Measurements from ENCODE around the gene TENT4B. TPM values are rescaled to one million over a fixed set of nuclear protein-coding genes. Genes with fewer than 3 reads are reported as not detected.

The TENT4B gene
- 10.3 and 13.1 TPM in 2 replicates for total RNA-seq

DNA sequence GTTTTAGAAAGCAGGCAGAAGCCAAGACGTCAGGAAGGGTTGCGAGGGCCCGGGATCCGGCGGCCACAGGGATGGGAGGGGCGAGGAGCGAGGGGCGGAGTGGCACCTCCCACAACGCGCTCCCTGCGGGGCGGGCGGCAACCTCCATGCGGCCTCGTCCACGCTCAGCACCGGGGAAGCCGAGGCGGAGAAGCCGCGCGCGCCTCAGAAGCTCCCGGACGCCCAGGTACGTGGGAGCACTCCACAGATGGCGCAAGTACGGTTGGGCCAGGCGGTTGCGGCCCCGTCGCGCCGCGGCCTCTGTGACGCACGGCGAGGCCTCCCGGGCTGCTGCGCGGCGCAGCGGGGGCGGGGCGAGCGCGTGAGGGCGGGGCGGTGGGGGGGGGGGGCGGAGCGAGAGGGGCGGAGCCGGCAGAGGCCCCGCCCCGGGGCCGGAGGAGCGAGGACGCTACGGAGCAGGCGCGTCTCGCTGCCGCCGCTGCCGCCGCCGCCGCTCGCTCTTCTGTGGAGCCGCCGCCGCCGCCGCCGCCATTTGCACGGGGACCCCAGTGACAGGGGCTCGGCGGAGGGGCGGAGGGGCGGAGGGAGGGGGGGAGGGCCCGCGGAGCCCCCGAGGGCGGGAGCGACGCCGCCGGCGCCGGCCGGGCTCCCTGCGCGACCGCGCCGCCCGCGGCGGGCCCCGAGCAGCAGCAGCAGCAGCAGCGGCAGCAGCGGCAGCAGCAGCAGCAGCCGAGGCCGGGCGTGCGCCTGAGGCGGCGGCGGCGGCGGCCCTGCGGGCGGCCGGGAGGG is at the start of gene TENT4B:
TSS of gene TENT4B (plus strand) at position 500 of the 789 bp plus-strand sequence. CDS start 316 bp downstream, outside the sequence.

GRCh38 chr16:50266337-50267091 is 113.4 kb downstream of the TENT4B start, which contains the start of gene ADCY7:
Gene ADCY7 (plus strand): TSS chr16:50266551. CDS start chr16:50288180, 21,629 bp downstream.

Small RNA genes within 50 kb of the gene (small RNA-seq; reads per million reads assigned to genes)
- not detected for gene RF00156
- gene RPL10P14 = not detected

Other genes starting within 250 kb of the TENT4B start
- 34.0 and 40.1 TPM in 2 replicates for gene CNEP1R1, start 128.1 kb upstream of the TENT4B start, total RNA-seq
- gene HEATR3, start 87.3 kb upstream of the TENT4B start, total RNA-seq = 16.9 and 21.1 TPM in 2 replicates
- gene ADCY7, start 113.2 kb downstream of the TENT4B start, total RNA-seq = 72.3 and 86.5 TPM in 2 replicates
- 54.7 and 59.9 TPM in 2 replicates for gene BRD7, start 215.7 kb downstream of the TENT4B start, total RNA-seq